ENCODE results near the gene DUSP7.
A peak's percentile ranks its signal among the peaks of the same experiment; 100 is the strongest.

DUSP7 gene

GRCh38 chr3:52086461-52086860 is 30.1 kb upstream of the DUSP7 start:
- DNase-seq: no peak

- DNase-seq: peak; percentile 23
Measured at GRCh38 chr3:52085681-52086282, 29.4 kb upstream of the DUSP7 start.

GRCh38 chr3:52084954-52085680 is 28.7 kb upstream of the DUSP7 start:
- DNase-seq: no peak

DNA sequence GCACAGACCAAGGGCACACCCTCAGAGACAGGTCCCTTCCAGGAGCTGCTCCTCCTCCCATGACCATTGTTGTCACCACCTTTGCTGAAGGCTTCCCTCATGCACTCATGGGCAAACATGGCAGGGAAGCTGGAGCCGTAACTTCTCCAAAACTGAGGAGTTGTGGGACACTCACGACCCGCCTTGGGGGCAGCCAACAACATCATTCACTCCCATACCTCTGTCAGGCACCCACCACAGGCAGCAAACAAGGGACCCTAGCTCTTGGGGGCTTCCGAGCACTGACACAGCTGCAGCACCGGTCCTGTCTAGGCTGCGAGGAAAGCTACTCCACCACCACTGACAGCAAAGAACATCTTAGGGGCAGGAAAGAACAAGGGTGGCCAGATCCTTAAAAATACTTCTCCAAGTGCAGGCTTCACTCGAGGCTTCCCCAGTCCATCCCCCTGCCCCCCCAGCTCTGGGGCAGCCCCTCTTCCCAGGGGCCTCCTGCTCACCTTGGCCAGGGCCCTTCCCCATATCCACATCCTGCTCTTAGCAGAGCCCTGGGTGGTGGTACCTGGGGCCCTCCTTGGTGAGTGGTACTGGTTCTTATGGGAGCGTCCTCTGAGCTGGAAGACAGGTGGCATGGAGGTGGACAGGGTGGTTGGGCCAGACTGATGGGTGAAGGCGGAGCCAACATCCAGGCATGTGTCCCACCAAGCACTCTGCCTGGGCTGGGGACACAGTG is 28.0 kb upstream of the DUSP7 start:
- no peak for DNase-seq

DNA sequence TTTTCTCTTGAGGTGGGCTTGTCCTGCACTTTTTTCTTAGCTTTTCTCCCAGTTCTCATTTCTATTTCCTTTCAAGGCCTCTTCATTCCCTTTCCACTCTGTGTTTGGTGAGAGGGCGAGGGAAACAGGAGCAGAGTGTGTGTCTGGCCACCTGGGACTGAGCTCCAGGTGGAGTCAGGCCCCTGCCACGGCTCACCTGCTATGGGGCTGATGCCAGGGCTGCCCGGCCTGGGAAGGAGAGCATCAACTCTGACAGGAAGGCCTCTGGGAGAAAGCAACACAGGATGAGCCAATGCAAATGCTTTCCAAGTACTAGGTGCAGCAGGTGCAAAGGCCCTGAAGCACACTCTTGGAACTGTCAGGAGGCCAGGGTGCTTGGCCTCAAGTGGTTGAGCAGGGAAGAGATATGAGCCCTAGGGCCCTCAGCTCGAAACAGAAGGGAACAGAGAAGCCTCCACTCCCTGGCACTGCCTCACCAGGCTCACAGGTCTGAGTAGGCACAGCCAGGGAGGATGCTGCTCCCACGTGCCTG is 27.3 kb upstream of the DUSP7 start:
- DNase-seq: no peak

GRCh38 chr3:52082951-52083350 is 26.6 kb upstream of the DUSP7 start:
- DNase-seq: no peak

GRCh38 chr3:52080830-52081719 is 24.7 kb upstream of the DUSP7 start:
- no peak for DNase-seq

DNA sequence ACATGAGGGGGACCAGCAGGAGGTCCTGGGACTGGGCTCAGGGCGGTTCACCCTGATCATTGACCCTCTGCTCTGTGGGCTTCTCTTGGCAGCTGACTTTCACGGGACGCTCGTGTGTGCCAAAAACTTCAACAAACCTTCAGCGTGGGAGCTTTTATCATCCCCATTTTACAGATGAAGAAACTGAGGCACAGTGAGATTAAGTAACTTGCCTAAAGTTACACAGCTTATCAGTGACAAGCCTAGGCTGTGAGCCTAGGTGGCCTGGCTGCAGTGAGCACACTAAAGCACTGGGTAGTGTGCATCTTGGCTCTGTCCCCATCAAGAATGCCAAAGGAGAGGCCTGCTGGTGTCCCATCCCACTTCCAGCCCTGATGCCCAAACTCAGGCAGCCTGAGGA is 23.6 kb upstream of the DUSP7 start:
- DNase-seq: no peak

DNA sequence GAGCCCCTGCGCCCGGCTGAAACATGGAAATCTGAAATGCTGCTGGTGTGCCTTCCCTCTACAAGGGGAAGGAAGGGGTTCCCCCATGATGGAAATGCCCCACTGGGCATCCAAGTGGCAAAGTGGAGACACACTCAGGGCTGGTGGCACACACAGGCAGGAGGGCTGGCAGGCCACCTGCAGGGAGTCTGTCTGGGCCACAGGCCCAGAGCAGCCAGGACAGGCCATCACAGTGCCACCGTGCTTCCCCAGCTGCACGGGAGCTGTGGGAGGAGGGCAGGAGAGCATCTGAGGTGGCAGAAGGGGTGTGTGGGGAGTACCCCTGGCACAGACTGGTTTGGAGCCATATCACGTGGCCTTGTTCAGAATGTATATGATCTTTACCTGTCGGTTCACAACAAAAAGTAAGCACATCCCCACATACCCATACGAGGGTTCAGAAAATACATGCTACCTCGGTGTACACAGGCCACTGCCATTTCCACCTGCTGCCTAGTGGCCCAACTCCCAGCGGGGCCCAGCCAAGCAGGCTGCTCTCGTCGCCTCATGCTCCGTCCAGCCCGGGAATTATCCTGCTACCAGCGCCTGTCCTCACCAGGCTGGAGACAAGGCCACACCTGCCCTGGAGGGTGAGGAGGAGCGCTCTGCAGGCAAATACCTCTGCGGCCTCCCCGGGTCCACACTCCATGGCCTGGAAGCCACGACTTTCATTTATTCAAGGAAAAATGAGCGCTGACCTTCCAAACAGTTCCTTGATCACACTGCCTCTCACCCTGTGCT is 22.6 kb upstream of the DUSP7 start:
- DNase-seq: no peak

DNA sequence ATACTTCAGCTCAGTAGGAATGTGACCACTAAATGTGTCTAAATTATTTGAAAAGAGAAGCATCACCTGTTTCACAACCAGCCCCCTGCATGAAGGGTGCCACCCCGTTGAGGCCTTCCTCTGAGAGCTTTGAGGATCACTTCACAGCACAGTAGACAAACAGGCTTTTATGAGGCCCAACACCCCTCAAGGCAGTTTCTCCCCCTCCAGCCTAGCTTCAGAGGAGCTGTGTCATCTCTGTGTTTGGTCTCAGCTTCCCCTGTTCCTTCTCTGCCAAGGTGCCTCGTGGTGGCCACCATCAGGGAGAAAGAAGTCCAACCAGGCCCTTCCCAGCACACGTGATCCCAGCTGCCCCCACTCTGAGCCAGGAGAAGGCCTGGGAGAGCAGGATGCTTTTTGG is 21.6 kb upstream of the DUSP7 start:
- DNase-seq: no peak

GRCh38 chr3:52076896-52077780 is 20.8 kb upstream of the DUSP7 start:
- DNase-seq: no peak

DNA sequence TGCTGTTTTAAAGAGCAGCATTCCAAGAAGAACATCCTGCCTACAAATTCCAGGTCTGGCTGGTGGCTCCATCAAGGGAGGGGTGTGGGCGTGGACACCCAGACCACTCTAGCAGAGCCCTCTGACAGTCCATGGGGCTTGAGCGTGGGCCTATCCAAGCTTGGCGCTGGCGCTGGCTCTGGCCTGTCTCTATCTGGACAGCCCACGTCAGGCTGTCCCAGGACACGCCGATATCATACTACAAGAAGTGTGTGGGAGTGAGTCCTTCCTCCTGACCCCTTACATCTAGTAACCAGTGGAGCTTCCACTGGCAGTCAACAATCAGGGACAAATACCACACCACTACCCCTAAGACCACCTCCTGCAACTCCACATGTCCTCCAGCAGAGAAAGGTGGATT is 17.1 kb upstream of the DUSP7 start:
- no peak for DNase-seq

GRCh38 chr3:52072471-52072870 is 16.1 kb upstream of the DUSP7 start:
- DNase-seq: no peak

DNA sequence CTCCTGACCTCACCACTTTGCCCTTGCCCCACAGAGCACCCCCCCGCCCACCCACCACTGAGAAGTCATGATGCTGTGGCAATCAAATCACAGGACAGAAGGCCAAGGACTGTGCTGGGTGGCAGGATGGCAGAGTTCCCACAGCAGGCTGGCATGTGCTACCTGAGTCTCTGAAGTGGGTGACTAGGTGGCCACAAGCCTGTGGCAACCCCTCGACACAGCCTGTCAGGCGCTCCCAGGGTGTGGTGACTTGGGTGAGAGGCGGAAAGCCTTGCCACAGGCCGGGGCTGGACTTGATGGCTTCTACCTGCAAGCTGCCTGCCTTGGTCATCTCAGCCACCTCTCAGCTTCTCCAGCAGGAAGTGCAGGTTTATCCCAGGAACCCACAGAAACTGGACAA is 15.6 kb upstream of the DUSP7 start:
- DNase-seq: no peak

DNA sequence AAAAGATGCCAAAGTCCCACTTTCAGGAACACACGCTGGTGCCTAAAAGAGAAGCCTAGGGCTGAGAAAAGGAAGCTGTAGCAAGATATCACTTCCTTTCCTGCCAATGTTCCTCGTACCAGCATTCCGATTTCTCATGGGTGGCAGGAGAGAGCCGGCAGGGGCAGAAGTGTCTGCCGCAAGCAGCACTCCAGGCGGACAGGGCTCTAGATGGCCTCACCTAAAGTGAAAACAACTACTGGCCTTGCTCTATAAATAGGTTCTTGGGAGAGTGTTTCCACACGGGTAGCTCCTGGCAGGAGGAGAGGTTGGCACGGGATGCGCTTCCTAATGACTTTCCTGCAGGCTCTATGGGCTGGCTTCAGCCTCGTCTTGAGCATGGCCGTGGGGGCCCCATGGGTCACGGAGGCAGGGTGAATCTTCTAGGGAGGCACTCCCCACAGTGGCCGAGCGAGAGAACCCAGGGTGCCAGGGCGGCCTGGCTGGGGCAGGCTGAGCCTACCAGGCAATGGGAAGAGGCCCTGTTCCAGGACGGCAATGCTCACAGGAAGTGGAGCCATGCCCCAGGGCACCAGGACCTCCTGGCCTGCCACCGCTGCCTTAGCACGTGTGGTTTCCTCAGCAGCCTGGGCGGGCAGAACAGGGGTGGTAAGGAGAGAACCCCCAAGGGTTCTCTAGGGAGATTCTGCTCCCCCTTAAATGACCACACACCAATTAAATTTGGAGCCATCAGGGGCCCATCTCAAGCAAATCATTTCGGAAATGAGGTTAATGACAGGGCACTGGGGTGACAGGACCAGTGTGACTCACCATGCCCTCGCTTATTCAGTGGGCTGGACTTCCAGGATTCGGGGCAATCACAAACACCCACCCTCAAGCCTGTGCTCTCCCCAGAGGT is 14.6 kb upstream of the DUSP7 start:
- DNase-seq: no peak

DNA sequence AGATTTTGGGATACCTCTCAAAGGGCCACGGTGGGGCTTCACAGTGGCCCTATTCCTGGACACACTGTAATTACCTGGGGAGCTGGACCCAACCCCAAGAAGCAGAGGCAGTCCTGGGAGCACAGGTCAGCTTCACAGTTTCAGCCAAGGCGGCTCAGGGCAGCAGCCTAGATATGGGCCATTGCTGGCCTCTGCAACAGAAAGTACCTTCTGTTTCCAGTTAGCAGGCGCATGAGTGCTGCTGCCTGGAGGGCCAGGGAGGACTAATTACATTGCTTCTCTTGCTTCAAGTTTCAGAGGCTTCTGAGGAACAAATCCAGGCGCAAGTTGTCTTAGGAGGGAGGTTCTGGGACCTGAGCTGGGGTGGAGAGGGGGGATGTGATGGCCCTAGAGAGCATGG is 13.5 kb upstream of the DUSP7 start:
- DNase-seq: no peak

- DNase-seq: no peak
Measured at GRCh38 chr3:52069135-52069534, 12.8 kb upstream of the DUSP7 start.

DNA sequence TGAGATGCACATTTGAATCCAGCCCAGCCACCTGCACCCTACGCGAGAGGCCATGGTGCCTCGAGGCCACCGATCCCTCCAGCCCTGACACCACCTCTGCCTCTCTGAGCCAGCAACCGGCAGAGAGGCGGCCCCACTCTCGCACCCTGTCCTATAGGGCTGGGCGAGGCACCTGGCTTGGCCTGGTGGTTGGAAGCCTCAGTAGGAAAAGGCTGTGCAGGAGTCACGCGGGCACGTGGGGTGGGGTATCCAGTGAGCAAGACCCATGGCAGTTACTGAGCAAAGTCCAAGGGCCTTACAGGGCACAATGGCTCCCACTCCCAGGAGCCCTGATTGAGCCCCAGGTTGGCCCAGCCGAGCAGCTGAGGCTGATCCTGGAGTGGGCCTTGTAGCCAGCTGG is 12.4 kb upstream of the DUSP7 start:
- no peak for DNase-seq

- no peak for DNase-seq
Measured at GRCh38 chr3:52068055-52068571, 11.7 kb upstream of the DUSP7 start.

DNA sequence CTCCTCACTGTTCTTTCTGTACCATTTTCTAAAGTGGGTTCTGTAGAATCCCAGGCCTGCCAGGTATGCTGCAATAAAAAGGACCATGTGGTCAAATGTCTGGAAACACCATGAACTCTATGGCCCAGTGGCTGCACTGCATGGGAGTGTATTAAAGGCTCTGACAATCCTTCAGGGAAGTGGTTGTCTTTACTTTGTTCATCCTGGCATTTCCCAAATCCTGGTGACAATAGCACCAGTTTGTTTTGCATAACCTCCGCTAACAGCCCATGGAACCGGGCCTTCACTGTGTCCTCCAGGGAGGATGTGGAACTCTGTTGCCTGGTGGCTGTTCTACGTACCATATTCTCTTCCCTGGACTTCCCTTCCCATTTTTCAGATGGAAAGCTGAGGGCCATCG is 11.2 kb upstream of the DUSP7 start:
- no peak for DNase-seq
